Activated CD4-positive, alpha-beta T cell treated with anti-CD3 and anti-CD28 coated beads, Interleukin-2, amount 10 ng/mL, durations not matched to agents 24 days and 14 days (primary cell): ENCODE results near the gene MGAM2. TPM values are rescaled to one million over a fixed set of nuclear protein-coding genes. Genes with fewer than 3 reads are reported as not detected.
"Not testable (repeated sequence)": the region's sequence is repeated elsewhere in the genome, so short reads cannot be mapped to it uniquely, and the experiment has no call there.

Experiments
- DNase-seq: peaks from one replicate; pipeline ENCODE4 v3.0.0; 2022
- H3K27ac Mint-ChIP-seq: one replicate; pipeline ENCODE4 v1.8.0; 2022; ENCODE audit warnings: mild to moderate bottlenecking, mixed read lengths
- H3K27me3 Mint-ChIP-seq: one replicate; pipeline ENCODE4 v1.8.0; 2022; ENCODE audit warnings: mixed read lengths
- H3K36me3 Mint-ChIP-seq: one replicate; pipeline ENCODE4 v1.8.0; 2022; ENCODE audit warnings: low read depth, mild to moderate bottlenecking, mixed read lengths
- H3K4me1 Mint-ChIP-seq: one replicate; pipeline ENCODE4 v1.8.0; 2021; ENCODE audit warnings: mixed read lengths
- H3K4me3 Mint-ChIP-seq: one replicate; pipeline ENCODE4 v1.8.0; 2022; ENCODE audit warnings: mild to moderate bottlenecking, moderate library complexity, mixed read lengths
- H3K9me3 Mint-ChIP-seq: one replicate; pipeline ENCODE4 v1.8.0; 2021; ENCODE audit warnings: mixed read lengths
- intact Hi-C: fragments of 100-400 bp; cut with micrococcal nuclease; formaldehyde crosslinking; loops from one replicate; pipeline ENCODE4 v1.15.1; 2023
- total RNA-seq: library from RNA; stranded (reverse); gene quantifications from 2 replicates; pipeline ENCODE4 v1.2.3, GENCODE V29; 2022

MGAM2 gene
- total RNA-seq, 1 donor from 2014 or later: not detected

DNA sequence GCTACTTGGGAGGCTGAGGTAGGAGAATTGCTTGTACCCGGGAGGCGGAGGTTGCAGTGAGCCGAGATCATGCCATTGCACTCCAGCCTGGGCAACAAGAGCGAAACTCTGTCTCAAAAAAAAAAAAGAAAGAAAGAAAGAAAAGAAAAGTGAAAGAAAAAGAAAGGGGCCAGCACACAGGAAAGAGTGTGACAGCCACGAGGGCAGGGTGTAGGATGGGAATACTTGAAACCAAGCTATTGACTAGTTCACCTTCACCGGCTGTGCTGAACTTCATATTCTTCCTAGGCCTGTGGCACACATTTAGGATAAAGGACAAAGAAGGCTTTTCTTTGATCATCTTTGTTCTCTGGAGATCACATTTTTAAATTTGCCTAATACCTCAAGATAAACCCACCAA, 9.7 kb upstream of the MGAM2 start:
- not testable (repeated sequence) for H3K36me3 Mint-ChIP-seq

GRCh38 chr7:142104550-142105527, 6.7 kb upstream of the MGAM2 start:
- Mint-ChIP-seq H3K9me3 (no peaks in the 10 kb centered on the region), H3K27ac (no peak overlapping the region), H3K4me3 (no peak overlapping the region), H3K36me3 (no peaks in the 10 kb centered on the region), H3K27me3 (peaks cover 6% of the 10 kb centered on the region), H3K4me1 (peaks cover 6% of the 10 kb centered on the region)
- no peak for DNase-seq
- intact Hi-C loops: no loop called here

More for the DNA sequence above, 9.7 kb upstream of the MGAM2 start:
- H3K27me3 Mint-ChIP-seq, H3K9me3 Mint-ChIP-seq, H3K4me3 Mint-ChIP-seq, H3K4me1 Mint-ChIP-seq, intact Hi-C loops, H3K27ac Mint-ChIP-seq, DNase-seq: not testable (repeated sequence)

GRCh38 chr7:142108728-142109505, 2.6 kb upstream of the MGAM2 start:
- no peaks in the 10 kb centered on the region for H3K36me3 Mint-ChIP-seq
- H3K27ac Mint-ChIP-seq: no peak overlapping the region
- no peak for DNase-seq
- peaks cover 9% of the 10 kb centered on the region for H3K27me3 Mint-ChIP-seq
- no peak overlapping the region for H3K4me3 Mint-ChIP-seq
- H3K9me3 Mint-ChIP-seq: no peaks in the 10 kb centered on the region
- peaks cover 4% of the 10 kb centered on the region for H3K4me1 Mint-ChIP-seq
- intact Hi-C loops: no loop called here

- no peak for DNase-seq
- Mint-ChIP-seq H3K36me3 (no peaks in the 10 kb centered on the region), H3K27ac (no peak overlapping the region), H3K4me3 (no peak overlapping the region), H3K9me3 (no peaks in the 10 kb centered on the region), H3K27me3 (peaks cover 9% of the 10 kb centered on the region), H3K4me1 (no peaks in the 10 kb centered on the region)
- intact Hi-C loops: no loop called here
These were observed 1.4 kb upstream of the MGAM2 start for GRCh38 chr7:142110098-142110497.

DNA sequence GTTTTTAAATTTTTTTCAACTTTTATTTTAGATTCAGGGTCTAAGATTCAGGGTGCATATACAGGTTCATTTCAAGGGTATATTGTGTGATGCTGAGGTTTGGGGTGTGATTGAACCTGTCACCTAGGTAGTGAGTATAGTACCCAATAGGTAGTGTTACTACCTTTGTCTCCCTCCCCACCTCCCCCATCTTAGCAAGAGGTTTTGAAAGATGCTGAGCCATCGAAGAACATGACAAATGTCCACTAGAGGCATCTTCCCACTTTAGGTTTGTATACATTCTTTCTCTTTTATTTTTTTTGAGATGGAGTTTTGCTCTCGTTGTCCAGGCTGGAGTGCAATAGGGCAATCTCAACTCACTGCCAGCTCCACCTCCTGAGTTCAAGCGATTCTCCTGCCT, 880 bp upstream of the MGAM2 start:
- Mint-ChIP-seq H3K4me3 (no peak overlapping the region), H3K9me3 (no peaks in the 10 kb centered on the region), H3K4me1 (no peaks in the 10 kb centered on the region), H3K27ac (no peak overlapping the region), H3K36me3 (no peaks in the 10 kb centered on the region), H3K27me3 (peaks cover 9% of the 10 kb centered on the region)
- DNase-seq: no peak
- intact Hi-C loops: no loop called here

DNA sequence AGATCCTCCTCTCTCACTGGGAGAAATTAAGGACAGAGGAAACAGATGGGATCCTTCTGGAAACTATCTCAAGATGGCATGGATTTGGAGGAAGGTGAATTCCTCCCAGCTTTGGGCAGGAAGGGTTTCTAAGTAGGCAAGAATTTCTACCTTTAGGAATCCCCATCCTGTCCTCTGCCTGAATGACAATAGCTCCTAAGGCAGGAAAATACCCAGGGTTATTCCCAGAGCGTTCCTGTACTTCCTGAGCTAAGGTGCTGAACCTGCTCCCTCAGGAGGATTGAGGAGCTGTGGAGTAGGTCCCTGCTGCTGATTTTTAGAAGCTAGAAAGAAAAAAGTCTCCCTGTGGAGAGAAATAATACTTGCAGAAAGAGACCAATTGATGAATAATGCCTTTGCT, 568 bp downstream of the MGAM2 start:
- H3K27me3 Mint-ChIP-seq: peaks cover 4% of the 10 kb centered on the region
- intact Hi-C loops: no loop called here
- no peaks in the 10 kb centered on the region for H3K36me3 Mint-ChIP-seq
- no peak overlapping the region for H3K4me3 Mint-ChIP-seq
- DNase-seq: no peak
- H3K27ac Mint-ChIP-seq: no peak overlapping the region
- H3K9me3 Mint-ChIP-seq: no peaks in the 10 kb centered on the region
- no peaks in the 10 kb centered on the region for H3K4me1 Mint-ChIP-seq

GRCh38 chr7:142114207-142114606, 2.7 kb downstream of the MGAM2 start:
- intact Hi-C loops: no loop called here
- DNase-seq: no peak
- Mint-ChIP-seq H3K4me1 (no peaks in the 10 kb centered on the region), H3K4me3 (no peak overlapping the region), H3K9me3 (no peaks in the 10 kb centered on the region), H3K36me3 (no peaks in the 10 kb centered on the region), H3K27ac (no peak overlapping the region), H3K27me3 (peaks cover 3% of the 10 kb centered on the region)

DNA sequence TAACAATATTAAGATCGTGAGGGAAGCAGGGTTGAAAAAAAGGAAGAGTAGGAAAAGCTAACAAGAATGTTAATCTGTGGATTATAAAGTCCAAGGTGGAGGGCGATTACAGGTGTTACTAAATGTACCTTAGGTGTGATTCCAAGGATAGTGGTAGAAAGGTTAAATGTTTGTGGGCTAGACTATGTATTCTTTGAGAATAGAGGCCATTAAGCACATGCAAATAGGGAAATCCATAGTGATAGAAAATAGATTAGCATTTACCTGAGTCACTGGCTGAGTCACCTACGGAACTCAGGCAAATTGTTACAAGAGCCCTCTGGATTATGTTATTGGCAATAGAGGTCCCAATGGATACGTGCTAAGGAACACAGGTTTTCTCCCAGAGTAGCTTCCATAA, 9.0 kb downstream of the MGAM2 start:
- no peak overlapping the region for H3K4me3 Mint-ChIP-seq
- H3K27ac Mint-ChIP-seq: no peak overlapping the region
- intact Hi-C loops: no loop called here
- H3K9me3 Mint-ChIP-seq: no peaks in the 10 kb centered on the region
- no peak for DNase-seq
- no peaks in the 10 kb centered on the region for H3K36me3 Mint-ChIP-seq
- H3K4me1 Mint-ChIP-seq: no peaks in the 10 kb centered on the region
- H3K27me3 Mint-ChIP-seq: no peaks in the 10 kb centered on the region

GRCh38 chr7:142123184-142123583, 11.7 kb downstream of the MGAM2 start:
- intact Hi-C loops: no loop called here
- peaks cover 2% of the 10 kb centered on the region for H3K27me3 Mint-ChIP-seq
- no peaks in the 10 kb centered on the region for H3K36me3 Mint-ChIP-seq
- H3K4me3 Mint-ChIP-seq: no peak overlapping the region
- H3K4me1 Mint-ChIP-seq: no peaks in the 10 kb centered on the region
- no peak overlapping the region for H3K27ac Mint-ChIP-seq
- no peaks in the 10 kb centered on the region for H3K9me3 Mint-ChIP-seq
- DNase-seq: no peak

- H3K36me3 Mint-ChIP-seq: no peaks in the 10 kb centered on the region
- DNase-seq: no peak
- H3K4me1 Mint-ChIP-seq: no peaks in the 10 kb centered on the region
- intact Hi-C loops: no loop called here
- H3K4me3 Mint-ChIP-seq: no peak overlapping the region
- no peak overlapping the region for H3K27ac Mint-ChIP-seq
- no peaks in the 10 kb centered on the region for H3K9me3 Mint-ChIP-seq
- peaks cover 2% of the 10 kb centered on the region for H3K27me3 Mint-ChIP-seq
These were observed 13.9 kb downstream of the MGAM2 start for GRCh38 chr7:142125256-142125955.

DNA sequence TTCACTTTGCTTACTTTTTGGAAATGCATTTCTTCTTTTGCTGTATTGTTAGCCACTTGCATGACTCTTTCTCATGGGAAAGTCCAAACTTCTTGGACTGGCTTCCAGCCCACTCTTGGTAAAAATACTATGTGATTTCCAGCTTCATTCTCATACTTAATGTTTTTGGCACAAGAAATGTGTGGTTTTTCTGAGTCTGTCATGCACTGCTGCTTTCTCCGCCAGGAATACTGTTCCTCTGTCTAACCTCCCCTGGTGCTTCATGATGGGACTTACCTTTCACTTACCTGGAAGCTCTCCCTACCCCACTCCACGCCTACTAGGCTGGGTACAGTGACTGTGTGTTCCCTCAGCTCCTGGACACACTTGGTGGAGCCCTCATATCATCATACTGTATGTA, 18.7 kb downstream of the MGAM2 start:
- H3K36me3 Mint-ChIP-seq: no peaks in the 10 kb centered on the region
- H3K27ac Mint-ChIP-seq: no peak overlapping the region
- intact Hi-C loops: no loop called here
- peak; percentile 49 for DNase-seq
- peaks cover 2% of the 10 kb centered on the region for H3K27me3 Mint-ChIP-seq
- no peaks in the 10 kb centered on the region for H3K9me3 Mint-ChIP-seq
- no peaks in the 10 kb centered on the region for H3K4me1 Mint-ChIP-seq
- H3K4me3 Mint-ChIP-seq: no peak overlapping the region

GRCh38 chr7:142131439-142132185, 20.1 kb downstream of the MGAM2 start:
- H3K9me3 Mint-ChIP-seq: no peaks in the 10 kb centered on the region
- no peaks in the 10 kb centered on the region for H3K36me3 Mint-ChIP-seq
- no peak overlapping the region for H3K27ac Mint-ChIP-seq
- DNase-seq: peak; percentile 72
- intact Hi-C loops: no loop called here
- no peaks in the 10 kb centered on the region for H3K4me1 Mint-ChIP-seq
- peaks cover 2% of the 10 kb centered on the region for H3K27me3 Mint-ChIP-seq
- no peak overlapping the region for H3K4me3 Mint-ChIP-seq

GRCh38 chr7:142133731-142134148, 22.2 kb downstream of the MGAM2 start:
- Mint-ChIP-seq H3K27me3 (peaks cover 4% of the 10 kb centered on the region), H3K36me3 (no peaks in the 10 kb centered on the region), H3K27ac (no peak overlapping the region), H3K4me3 (no peak overlapping the region), H3K9me3 (no peaks in the 10 kb centered on the region), H3K4me1 (no peaks in the 10 kb centered on the region)
- intact Hi-C loops: no loop called here
- DNase-seq: peak; percentile 70
